ENCODE results near the gene GNG14. TPM values are rescaled to one million over a fixed set of nuclear protein-coding genes. Genes with fewer than 3 reads are reported as not detected.

GNG14 gene
- total and polyA plus RNA-seq, 10 of the 15 experiments (the other 5 are each of a cell fraction or from before 2014, with no cell fraction given): not detected

DNA sequence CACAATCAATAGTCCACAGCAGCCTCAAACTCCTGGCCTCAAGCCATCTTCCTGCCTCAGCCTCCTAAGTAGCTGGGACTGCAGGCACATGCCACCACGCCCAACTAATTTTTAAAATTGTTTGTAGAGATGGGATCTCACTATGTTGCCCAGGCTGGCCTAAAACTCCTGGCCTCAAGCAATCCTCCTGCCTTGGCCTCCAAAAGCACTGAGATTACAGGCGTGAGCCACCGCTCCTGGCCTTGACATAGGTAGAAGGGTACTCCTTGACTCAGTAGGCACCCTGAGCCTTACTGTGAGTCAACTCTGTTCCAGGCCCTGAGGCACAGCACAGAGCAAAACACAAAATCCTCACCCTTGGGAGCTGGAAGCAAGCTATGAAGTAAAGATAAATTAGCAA is 28.1 kb downstream of the GNG14 start:
- ChIA-PET RAD21 (ENCODE audit: unreplicated experiment) (interaction anchor here (0.6 to 2.2 kb wide), 3 partner anchors 44 to 249 kb away, joined by 3 to 7 read pairs (median 3); no protein-coding TSS in a partner anchor), POLR2A (interaction anchor here (0.7 to 0.8 kb wide), 2 partner anchors 39 to 128 kb away, joined by 3 to 5 read pairs; no protein-coding TSS in a partner anchor), CTCF (interaction anchor here (1.2 to 3.2 kb wide), 6 partner anchors 17 to 132 kb away, joined by 4 to 27 read pairs (median 14); partner anchors contain the start of gene TRIR), SMC1A (ENCODE audit: uncharacterized antibody, unreplicated experiment) (no interaction called here)
- H3K4me2 ChIP-seq (ENCODE audit: control insufficient read depth, insufficient read depth): no peak overlapping the region
- no peaks in the 10 kb centered on the region for H3K9me3 ChIP-seq (replicated peaks; ENCODE audit: control insufficient read depth, insufficient read depth, low read length)
- intact Hi-C loops (cut with micrococcal nuclease; ENCODE audit: unreplicated experiment): no loop called here
- no peak overlapping the region for H3K4me3 ChIP-seq
- H2AFZ ChIP-seq (ENCODE audit: control insufficient read depth, low read depth, low read length): no peak overlapping the region
- no peak overlapping the region for H3K9ac ChIP-seq (ENCODE audit: control insufficient read depth, insufficient read depth, low read length)
- no peak for ATAC-seq
- H3K79me2 ChIP-seq (ENCODE audit: control insufficient read depth, insufficient read depth, low read length): peaks cover 26% of the 10 kb centered on the region
- BruUV-seq (replicated peaks): no TSS peak
- in situ Hi-C loops (cut with MboI): no loop called here
- no peak for FAIRE-seq
- peaks cover 21 to 34% of the 10 kb centered on the region in 2 experiments for H3K36me3 ChIP-seq (ENCODE audit: control insufficient read depth in 2 of 2, insufficient read depth in 2 of 2, low read length in 1 of 2)
- H3K27me3 ChIP-seq (replicated peaks in 1 of 2; ENCODE audit: control insufficient read depth in 2 of 2, insufficient read depth in 2 of 2, low read length in 1 of 2): no peaks in the 10 kb centered on the region
- H3K4me1 ChIP-seq (ENCODE audit: control insufficient read depth, insufficient read depth, low read length): 0 out of 2 replicates have a peak, but pooled peaks cover 4% of the 10 kb centered on the region
- WGBS (ENCODE audit: insufficient coverage, insufficient replicate concordance, low lambda C conversion rate, missing lambda C conversion rate): 100% methylated on average over 3 of the region's 3 CpGs
- no peak overlapping the region for H3K27ac ChIP-seq (ENCODE audit: control insufficient read depth, insufficient read depth)
- H4K20me1 ChIP-seq (ENCODE audit: control insufficient read depth, insufficient read depth): no peaks in the 10 kb centered on the region; the same call in 1 of the 2 replicates
- no peak for DNase-seq (ENCODE audit: low read depth, low spot score)
- no peak for TF ChIP-seq LARP7 (IDR thresholded peaks at IDR 0.05)
- TF ChIP-seq PAX8 (IDR thresholded peaks at IDR 0.05): no peak
- TF ChIP-seq, protein P1, sequence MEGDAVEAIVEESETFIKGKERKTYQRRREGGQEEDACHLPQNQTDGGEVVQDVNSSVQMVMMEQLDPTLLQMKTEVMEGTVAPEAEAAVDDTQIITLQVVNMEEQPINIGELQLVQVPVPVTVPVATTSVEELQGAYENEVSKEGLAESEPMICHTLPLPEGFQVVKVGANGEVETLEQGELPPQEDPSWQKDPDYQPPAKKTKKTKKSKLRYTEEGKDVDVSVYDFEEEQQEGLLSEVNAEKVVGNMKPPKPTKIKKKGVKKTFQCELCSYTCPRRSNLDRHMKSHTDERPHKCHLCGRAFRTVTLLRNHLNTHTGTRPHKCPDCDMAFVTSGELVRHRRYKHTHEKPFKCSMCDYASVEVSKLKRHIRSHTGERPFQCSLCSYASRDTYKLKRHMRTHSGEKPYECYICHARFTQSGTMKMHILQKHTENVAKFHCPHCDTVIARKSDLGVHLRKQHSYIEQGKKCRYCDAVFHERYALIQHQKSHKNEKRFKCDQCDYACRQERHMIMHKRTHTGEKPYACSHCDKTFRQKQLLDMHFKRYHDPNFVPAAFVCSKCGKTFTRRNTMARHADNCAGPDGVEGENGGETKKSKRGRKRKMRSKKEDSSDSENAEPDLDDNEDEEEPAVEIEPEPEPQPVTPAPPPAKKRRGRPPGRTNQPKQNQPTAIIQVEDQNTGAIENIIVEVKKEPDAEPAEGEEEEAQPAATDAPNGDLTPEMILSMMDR (IDR thresholded peaks at IDR 0.05 in 2 of 3, conservative IDR thresholded peaks at IDR 0.05 in 1 of 3; ENCODE audit: control insufficient read depth in 2 of 3, extremely low read depth in 1 of 3, insufficient read depth in 1 of 3, low read depth in 3 of 3, low read length in 3 of 3): no peak
- TF ChIP-seq ZZZ3 (IDR thresholded peaks at IDR 0.05; ENCODE audit: control insufficient read depth, insufficient read length, low read depth): no peak
- no peak for TF ChIP-seq RBBP5 (conservative IDR thresholded peaks at IDR 0.05)
- TF ChIP-seq, protein P2, sequence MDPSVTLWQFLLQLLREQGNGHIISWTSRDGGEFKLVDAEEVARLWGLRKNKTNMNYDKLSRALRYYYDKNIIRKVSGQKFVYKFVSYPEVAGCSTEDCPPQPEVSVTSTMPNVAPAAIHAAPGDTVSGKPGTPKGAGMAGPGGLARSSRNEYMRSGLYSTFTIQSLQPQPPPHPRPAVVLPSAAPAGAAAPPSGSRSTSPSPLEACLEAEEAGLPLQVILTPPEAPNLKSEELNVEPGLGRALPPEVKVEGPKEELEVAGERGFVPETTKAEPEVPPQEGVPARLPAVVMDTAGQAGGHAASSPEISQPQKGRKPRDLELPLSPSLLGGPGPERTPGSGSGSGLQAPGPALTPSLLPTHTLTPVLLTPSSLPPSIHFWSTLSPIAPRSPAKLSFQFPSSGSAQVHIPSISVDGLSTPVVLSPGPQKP (IDR thresholded peaks at IDR 0.05; ENCODE audit: low read depth, low read length): no peak
- no peak for TF ChIP-seq BRCA1 (IDR thresholded peaks at IDR 0.05; ENCODE audit: low read depth, low read length)
- no peak for TF ChIP-seq SP1 (IDR thresholded peaks at IDR 0.05; ENCODE audit: low read depth, low read length)
- no peak for TF ChIP-seq EP300 (IDR thresholded peaks at IDR 0.05; ENCODE audit: borderline replicate concordance in 1 of 2, control insufficient read depth in 1 of 2, low read depth in 2 of 2, low read length in 2 of 2)
- no peak for TF ChIP-seq IRF4 (IDR thresholded peaks at IDR 0.05; ENCODE audit: low read depth, low read length)
- TF ChIP-seq, protein P3, sequence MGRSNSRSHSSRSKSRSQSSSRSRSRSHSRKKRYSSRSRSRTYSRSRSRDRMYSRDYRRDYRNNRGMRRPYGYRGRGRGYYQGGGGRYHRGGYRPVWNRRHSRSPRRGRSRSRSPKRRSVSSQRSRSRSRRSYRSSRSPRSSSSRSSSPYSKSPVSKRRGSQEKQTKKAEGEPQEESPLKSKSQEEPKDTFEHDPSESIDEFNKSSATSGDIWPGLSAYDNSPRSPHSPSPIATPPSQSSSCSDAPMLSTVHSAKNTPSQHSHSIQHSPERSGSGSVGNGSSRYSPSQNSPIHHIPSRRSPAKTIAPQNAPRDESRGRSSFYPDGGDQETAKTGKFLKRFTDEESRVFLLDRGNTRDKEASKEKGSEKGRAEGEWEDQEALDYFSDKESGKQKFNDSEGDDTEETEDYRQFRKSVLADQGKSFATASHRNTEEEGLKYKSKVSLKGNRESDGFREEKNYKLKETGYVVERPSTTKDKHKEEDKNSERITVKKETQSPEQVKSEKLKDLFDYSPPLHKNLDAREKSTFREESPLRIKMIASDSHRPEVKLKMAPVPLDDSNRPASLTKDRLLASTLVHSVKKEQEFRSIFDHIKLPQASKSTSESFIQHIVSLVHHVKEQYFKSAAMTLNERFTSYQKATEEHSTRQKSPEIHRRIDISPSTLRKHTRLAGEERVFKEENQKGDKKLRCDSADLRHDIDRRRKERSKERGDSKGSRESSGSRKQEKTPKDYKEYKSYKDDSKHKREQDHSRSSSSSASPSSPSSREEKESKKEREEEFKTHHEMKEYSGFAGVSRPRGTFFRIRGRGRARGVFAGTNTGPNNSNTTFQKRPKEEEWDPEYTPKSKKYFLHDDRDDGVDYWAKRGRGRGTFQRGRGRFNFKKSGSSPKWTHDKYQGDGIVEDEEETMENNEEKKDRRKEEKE (IDR thresholded peaks at IDR 0.05): no peak
- TF ChIP-seq, protein P4, sequence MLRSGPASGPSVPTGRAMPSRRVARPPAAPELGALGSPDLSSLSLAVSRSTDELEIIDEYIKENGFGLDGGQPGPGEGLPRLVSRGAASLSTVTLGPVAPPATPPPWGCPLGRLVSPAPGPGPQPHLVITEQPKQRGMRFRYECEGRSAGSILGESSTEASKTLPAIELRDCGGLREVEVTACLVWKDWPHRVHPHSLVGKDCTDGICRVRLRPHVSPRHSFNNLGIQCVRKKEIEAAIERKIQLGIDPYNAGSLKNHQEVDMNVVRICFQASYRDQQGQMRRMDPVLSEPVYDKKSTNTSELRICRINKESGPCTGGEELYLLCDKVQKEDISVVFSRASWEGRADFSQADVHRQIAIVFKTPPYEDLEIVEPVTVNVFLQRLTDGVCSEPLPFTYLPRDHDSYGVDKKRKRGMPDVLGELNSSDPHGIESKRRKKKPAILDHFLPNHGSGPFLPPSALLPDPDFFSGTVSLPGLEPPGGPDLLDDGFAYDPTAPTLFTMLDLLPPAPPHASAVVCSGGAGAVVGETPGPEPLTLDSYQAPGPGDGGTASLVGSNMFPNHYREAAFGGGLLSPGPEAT (IDR thresholded peaks at IDR 0.05; ENCODE audit: low read depth): no peak
- TF ChIP-seq, protein P5, sequence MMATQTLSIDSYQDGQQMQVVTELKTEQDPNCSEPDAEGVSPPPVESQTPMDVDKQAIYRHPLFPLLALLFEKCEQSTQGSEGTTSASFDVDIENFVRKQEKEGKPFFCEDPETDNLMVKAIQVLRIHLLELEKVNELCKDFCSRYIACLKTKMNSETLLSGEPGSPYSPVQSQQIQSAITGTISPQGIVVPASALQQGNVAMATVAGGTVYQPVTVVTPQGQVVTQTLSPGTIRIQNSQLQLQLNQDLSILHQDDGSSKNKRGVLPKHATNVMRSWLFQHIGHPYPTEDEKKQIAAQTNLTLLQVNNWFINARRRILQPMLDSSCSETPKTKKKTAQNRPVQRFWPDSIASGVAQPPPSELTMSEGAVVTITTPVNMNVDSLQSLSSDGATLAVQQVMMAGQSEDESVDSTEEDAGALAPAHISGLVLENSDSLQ (IDR thresholded peaks at IDR 0.05): no peak
- no peak for TF ChIP-seq TCF3 (IDR thresholded peaks at IDR 0.05; ENCODE audit: borderline replicate concordance, insufficient read depth, low read depth, low read length)
- TF ChIP-seq HDAC6 (IDR thresholded peaks at IDR 0.05; ENCODE audit: unreplicated experiment): no peak
- no peak for TF ChIP-seq STAT3 (IDR thresholded peaks at IDR 0.05; ENCODE audit: low read depth, low read length)
